Activated T-cell treated with anti-CD3 and anti-CD28 coated beads, Interleukin-2, amount 50 U/mL, for 4 hours (primary cell): Measurements from ENCODE around the gene DNAJB6. TPM values are rescaled to one million over a fixed set of nuclear protein-coding genes. Genes with fewer than 3 reads are reported as not detected.

Experiments
- ATAC-seq, 2 donors: fragments of 200-7000 bp; cut with Tn5 transposase; one replicate each; pipeline ENCODE4 v1.10.0; 2021
- DNase-seq: peaks from one replicate; pipeline ENCODE4 v3.0.0-alpha.2; 2020
- H3K27me3 Mint-ChIP-seq: one replicate; pipeline ENCODE4 v1.8.0; 2021; ENCODE audit warnings: low read depth, mixed read lengths
- H3K36me3 Mint-ChIP-seq: one replicate; pipeline ENCODE4 v1.8.0; 2022; ENCODE audit warnings: mixed read lengths; ENCODE audit not compliant: insufficient read depth
- H3K4me1 Mint-ChIP-seq: one replicate; pipeline ENCODE4 v1.8.0; 2021; ENCODE audit warnings: low read depth, mixed read lengths
- H3K4me3 Mint-ChIP-seq: one replicate; pipeline ENCODE4 v1.8.0; 2021; ENCODE audit warnings: mild to moderate bottlenecking, moderate library complexity, mixed read lengths
- H3K9me3 Mint-ChIP-seq: one replicate; pipeline ENCODE4 v1.8.0; 2021; ENCODE audit warnings: mixed read lengths
- total RNA-seq, 3 donors: library from RNA; stranded (reverse); gene quantifications; one replicate each; pipeline ENCODE4 v1.2.1, GENCODE V29; 2021

DNAJB6 gene
- total RNA-seq, 3 donors from 2014 or later = 107 to 129 (median 117) TPM

- H3K9me3 Mint-ChIP-seq = no peaks in the 10 kb centered on the region
- H3K36me3 Mint-ChIP-seq = peaks cover 41% of the 10 kb centered on the region
- ATAC-seq = no peak
- H3K27me3 Mint-ChIP-seq = no peaks in the 10 kb centered on the region
- peaks cover 30% of the 10 kb centered on the region for H3K4me1 Mint-ChIP-seq
- H3K4me3 Mint-ChIP-seq = no peak overlapping the region
- no peak for DNase-seq
Measured at GRCh38 chr7:157370742-157371141, 33.9 kb downstream of the DNAJB6 start.

DNA sequence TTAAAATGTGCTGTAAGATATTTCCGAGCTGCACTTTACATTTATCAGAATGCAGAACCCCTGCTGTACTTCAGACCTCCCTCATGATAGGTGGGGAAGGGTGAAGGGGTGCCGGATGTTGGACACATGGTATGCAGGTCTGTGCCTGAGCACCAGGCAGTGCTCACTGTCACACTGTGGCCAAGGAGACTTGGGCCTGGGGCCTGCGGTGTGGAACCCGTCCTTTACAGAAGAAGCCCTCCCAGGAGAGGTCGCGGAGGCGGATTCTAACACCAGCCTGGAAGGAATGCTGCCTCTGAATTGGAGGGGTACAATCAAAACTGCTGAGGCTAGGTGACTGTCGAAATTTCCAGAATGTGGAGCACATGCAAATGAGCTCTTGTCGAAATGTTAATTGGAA is 34.5 kb downstream of the DNAJB6 start:
- Mint-ChIP-seq H3K36me3 (peaks cover 39% of the 10 kb centered on the region), H3K9me3 (no peaks in the 10 kb centered on the region), H3K4me1 (peaks cover 36% of the 10 kb centered on the region), H3K27me3 (no peaks in the 10 kb centered on the region), H3K4me3 (no peak overlapping the region)
- no peak for ATAC-seq
- no peak for DNase-seq

DNA sequence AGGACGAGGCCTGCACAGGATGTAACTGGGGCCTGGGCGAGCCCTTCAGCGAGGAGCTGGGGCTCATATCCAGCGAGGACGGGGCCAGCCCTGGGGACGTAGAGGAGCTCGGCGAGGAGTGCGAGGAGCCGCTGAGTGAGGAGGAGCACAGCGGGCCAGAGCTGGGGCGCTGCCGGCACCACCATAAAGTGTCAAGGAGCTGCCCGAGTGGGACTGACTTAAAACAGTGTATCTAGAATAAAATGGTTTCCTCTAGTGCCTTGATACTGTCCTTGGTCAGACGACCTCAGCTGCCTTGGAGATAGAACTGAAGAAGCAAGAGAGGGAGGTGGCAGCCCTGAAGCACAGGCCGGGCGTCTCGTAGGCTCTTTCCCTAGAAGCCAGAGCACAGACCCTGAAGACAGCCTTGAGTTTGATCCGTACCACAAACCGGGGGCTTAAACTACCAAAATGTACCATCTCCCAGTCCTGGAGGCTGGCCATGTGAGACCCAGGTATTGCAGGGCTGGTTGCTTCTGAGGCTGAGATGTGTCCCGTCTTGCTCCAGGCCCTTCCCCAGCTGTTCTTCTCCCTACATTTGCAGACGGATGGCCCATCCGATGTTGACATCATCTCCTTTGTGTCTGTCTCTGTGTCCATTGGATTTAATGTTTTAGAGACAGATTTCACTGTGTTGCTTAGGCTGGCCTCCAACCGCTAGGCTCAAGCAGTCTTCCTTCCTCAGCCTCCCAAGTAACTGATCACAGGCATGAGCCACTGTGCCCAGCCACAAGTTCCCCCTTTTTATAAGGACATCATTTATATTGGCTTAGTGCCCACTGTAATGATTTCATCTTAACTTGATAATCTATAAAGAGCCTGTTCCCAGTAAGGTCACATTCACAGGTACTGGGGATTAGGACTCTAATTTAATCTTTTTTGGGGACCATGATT is 35.8 kb downstream of the DNAJB6 start:
- Mint-ChIP-seq H3K4me3 (no peak overlapping the region), H3K27me3 (no peaks in the 10 kb centered on the region), H3K9me3 (no peaks in the 10 kb centered on the region), H3K36me3 (peaks cover 42% of the 10 kb centered on the region), H3K4me1 (peaks cover 46% of the 10 kb centered on the region)
- DNase-seq (no peak), ATAC-seq (no peak)

- ATAC-seq (no peak), DNase-seq (no peak)
- Mint-ChIP-seq H3K36me3 (peaks cover 43% of the 10 kb centered on the region), H3K27me3 (no peaks in the 10 kb centered on the region), H3K4me3 (no peak overlapping the region), H3K4me1 (peaks cover 51% of the 10 kb centered on the region), H3K9me3 (no peaks in the 10 kb centered on the region)
Measured at GRCh38 chr7:157373493-157373892, 36.7 kb downstream of the DNAJB6 start.

DNA sequence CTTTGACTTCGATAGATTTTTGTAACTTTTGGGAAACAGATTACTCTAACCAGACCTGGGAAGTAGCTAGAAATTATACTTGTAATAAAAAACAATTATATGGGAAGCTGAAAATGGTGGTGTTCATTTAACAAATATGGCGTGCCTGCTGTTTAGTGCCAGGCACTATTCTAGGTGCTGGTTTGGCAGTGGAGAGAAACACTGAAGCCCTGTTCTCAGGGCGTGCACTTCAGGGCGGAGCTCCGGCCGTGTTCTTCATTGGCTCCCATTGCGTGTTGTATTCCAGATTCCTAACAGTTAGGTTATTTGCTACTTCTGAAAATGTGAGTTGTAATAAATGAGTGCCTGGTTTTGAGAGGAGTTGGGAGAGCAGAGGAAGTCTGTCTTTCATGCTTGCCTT is 38.6 kb downstream of the DNAJB6 start:
- Mint-ChIP-seq H3K4me1 (peaks cover 59% of the 10 kb centered on the region), H3K4me3 (no peak overlapping the region), H3K9me3 (no peaks in the 10 kb centered on the region), H3K27me3 (no peaks in the 10 kb centered on the region), H3K36me3 (peaks cover 40% of the 10 kb centered on the region)
- ATAC-seq = no peak
- no peak for DNase-seq

GRCh38 chr7:157377436-157378124 is 40.8 kb downstream of the DNAJB6 start:
- no peak for DNase-seq
- Mint-ChIP-seq H3K4me1 (peaks cover 62% of the 10 kb centered on the region), H3K27me3 (no peaks in the 10 kb centered on the region), H3K4me3 (no peak overlapping the region), H3K36me3 (peaks cover 37% of the 10 kb centered on the region), H3K9me3 (no peaks in the 10 kb centered on the region)
- ATAC-seq = peak in 1 of 2 donors; percentile 23

DNA sequence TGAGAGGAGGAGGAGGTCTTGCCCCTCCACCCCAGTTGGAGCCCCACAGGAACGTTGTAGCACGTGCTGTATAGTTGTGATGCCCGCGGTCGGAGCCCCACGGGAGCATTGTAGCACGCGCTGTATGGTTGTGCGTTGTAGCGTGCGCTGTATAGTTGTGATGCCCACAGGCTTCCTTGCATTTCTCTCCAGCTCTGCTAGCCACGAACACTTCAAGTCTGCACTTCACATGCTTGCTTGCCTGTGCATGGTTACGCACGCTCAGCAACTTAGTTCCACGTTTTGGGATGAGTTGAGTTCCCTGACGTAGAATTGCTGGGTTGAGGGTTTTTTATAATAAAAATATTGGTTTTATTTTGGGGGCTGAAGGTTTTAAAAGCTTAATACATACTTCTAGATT is 41.6 kb downstream of the DNAJB6 start:
- Mint-ChIP-seq H3K9me3 (no peaks in the 10 kb centered on the region), H3K4me1 (peaks cover 57% of the 10 kb centered on the region), H3K36me3 (peaks cover 40% of the 10 kb centered on the region), H3K27me3 (no peaks in the 10 kb centered on the region), H3K4me3 (no peak overlapping the region)
- ATAC-seq (no peak), DNase-seq (no peak)

DNA sequence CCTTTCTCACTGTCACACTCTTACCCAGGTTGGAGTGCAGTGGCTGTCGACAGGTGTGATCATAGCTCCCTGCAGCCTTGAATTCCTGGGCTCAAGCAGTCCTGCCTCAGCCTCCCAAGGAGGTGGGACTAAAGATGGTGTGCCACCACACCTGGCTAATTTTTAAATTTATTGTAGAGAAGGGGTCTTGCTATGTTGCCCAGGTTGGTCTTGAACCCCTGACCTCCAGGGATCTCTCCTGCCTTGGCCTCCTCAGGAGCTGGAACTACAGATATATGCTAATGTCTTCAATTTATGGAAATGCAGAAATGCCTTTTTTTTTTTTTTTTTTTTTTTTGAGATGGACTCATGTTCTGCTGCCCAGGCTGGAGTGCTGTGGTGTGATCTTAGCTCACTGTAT is 42.7 kb downstream of the DNAJB6 start:
- no peaks in the 10 kb centered on the region for H3K9me3 Mint-ChIP-seq
- ATAC-seq = no peak
- H3K4me3 Mint-ChIP-seq = no peak overlapping the region
- peaks cover 39% of the 10 kb centered on the region for H3K36me3 Mint-ChIP-seq
- no peaks in the 10 kb centered on the region for H3K27me3 Mint-ChIP-seq
- DNase-seq = no peak
- peaks cover 48% of the 10 kb centered on the region for H3K4me1 Mint-ChIP-seq

- DNase-seq = no peak
- H3K27me3 Mint-ChIP-seq = no peaks in the 10 kb centered on the region
- no peak overlapping the region for H3K4me3 Mint-ChIP-seq
- ATAC-seq = no peak
- no peaks in the 10 kb centered on the region for H3K9me3 Mint-ChIP-seq
- peaks cover 39% of the 10 kb centered on the region for H3K4me1 Mint-ChIP-seq
- H3K36me3 Mint-ChIP-seq = peaks cover 42% of the 10 kb centered on the region
Measured at GRCh38 chr7:157380416-157380815, 43.6 kb downstream of the DNAJB6 start.

DNA sequence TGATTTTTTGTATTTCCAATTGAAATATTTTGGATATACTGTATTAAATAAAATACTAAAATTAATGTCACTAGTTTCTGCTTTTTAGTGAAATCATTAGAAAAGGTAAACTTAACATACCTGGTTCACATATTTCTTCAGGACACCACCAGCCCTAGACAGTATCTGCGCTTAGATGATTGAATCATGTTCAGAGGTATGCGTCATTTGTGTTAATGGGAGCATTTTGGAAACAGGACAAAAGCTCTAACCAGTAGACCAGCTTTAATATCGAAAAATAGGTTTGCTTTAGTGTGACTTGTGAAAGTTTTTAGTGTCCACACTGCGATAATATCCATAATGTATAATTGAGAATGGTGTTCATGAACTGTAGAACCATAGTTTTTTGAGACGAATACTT is 47.1 kb downstream of the DNAJB6 start:
- Mint-ChIP-seq H3K4me1 (peaks cover 27% of the 10 kb centered on the region), H3K4me3 (no peak overlapping the region), H3K9me3 (no peaks in the 10 kb centered on the region), H3K27me3 (no peaks in the 10 kb centered on the region), H3K36me3 (peaks cover 37% of the 10 kb centered on the region)
- ATAC-seq = no peak
- no peak for DNase-seq

DNA sequence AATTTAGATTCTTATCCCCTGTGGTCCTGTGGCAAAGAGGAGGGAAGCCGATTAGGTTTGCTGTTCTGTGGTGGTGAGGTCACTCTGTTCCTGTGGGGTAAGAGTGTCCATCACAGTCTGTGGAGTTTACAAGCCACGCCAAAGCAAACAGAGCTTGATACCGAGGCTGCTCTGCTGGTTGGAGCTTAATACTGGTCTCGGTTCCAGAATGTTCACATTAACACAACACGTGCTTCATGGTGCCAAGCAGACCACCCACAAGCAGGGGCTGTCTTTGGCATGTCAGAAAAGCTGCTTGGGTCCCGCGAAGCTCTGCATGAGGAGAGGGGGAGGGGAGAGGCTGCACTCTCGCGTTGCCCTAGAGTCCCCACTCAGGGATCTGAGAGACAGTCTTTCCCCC is 47.5 kb downstream of the DNAJB6 start:
- no peak for ATAC-seq
- no peak for DNase-seq
- Mint-ChIP-seq H3K27me3 (no peaks in the 10 kb centered on the region), H3K9me3 (no peaks in the 10 kb centered on the region), H3K36me3 (peaks cover 40% of the 10 kb centered on the region), H3K4me1 (peaks cover 28% of the 10 kb centered on the region), H3K4me3 (no peak overlapping the region)

DNA sequence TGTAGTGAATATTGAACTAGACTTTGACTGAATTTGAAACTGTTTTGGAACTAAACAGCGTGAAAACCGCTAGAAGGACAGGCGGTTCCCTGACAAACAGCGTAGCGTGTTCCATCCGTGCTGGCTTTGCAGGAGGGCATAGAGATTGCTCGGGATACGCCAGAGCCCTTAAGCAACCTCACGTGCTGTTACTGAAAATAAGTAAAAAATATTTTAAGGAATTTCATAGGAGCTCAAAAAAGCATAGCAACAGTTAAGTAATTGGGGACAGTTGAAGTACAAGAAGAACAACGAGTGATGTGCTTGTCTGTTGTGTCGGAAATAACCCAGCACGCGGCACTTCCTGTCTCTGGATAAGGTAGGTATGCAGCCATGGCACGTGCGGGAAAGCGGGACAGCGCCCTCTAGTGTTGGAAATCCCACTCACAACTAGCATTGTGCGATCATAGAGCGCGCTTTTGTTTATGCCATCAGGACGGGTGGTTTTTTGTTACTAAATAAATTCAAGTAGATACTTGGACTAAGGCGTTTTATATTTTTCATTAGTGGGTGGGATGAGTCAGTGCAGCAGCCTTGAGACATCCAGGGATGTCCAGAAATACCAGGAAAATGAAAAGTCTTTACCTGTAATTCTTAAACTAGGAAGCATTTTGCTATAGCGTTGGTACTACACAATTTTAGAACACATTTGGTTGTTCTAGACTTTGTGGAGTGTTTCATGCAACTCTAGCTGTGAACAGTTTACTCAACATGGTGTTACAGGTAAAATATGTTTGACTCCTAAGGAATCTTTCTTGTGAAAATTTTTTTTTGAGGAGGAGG is 50.4 kb downstream of the DNAJB6 start:
- ATAC-seq (peak; percentile 97 to 99), DNase-seq (peak; percentile 84)
- Mint-ChIP-seq H3K27me3 (no peaks in the 10 kb centered on the region), H3K4me1 (peaks cover 42% of the 10 kb centered on the region), H3K36me3 (peaks cover 40% of the 10 kb centered on the region), H3K9me3 (no peaks in the 10 kb centered on the region), H3K4me3 (no peak overlapping the region)

- H3K9me3 Mint-ChIP-seq = no peaks in the 10 kb centered on the region
- no peak overlapping the region for H3K4me3 Mint-ChIP-seq
- no peaks in the 10 kb centered on the region for H3K27me3 Mint-ChIP-seq
- peaks cover 47% of the 10 kb centered on the region for H3K4me1 Mint-ChIP-seq
- no peak for DNase-seq
- ATAC-seq = no peak
- H3K36me3 Mint-ChIP-seq = peaks cover 34% of the 10 kb centered on the region
Measured at GRCh38 chr7:157388301-157388700, 51.5 kb downstream of the DNAJB6 start.
